Liver (tissue), 9 donors: Measurements from ENCODE around the gene CIB2. TPM values are rescaled to one million over a fixed set of nuclear protein-coding genes. Genes with fewer than 3 reads are reported as not detected.
A peak's percentile ranks its signal among the peaks of the same experiment; 100 is the strongest.

Experiments
- DNase-seq: peaks from one replicate; pipeline ENCODE4 v3.0.0-alpha.2; 2017; ENCODE audit warnings: low spot score
- H3K27ac ChIP-seq, 2 donors: one replicate each; pipeline ENCODE4 v1.7.0; 2013; ENCODE audit warnings: inconsistent platforms in 2 of 2, low read length in 2 of 2, control low read depth in 1 of 2, low read depth in 1 of 2, mild to moderate bottlenecking in 1 of 2
- H3K27me3 ChIP-seq, 4 donors: one replicate each; pipeline versions ENCODE4 v1.6.1 to v1.7.0; 2013; ENCODE audit warnings: low read length in 3 of 4, inconsistent platforms in 1 of 4, mild to moderate bottlenecking in 1 of 4, moderate library complexity in 1 of 4; ENCODE audit not compliant: control insufficient read depth in 4 of 4, insufficient read depth in 4 of 4
- H3K36me3 ChIP-seq, 4 donors: one replicate each; pipeline versions ENCODE4 v1.6.1 to v1.7.0; 2013; ENCODE audit warnings: low read length in 3 of 4, mild to moderate bottlenecking in 3 of 4, low read depth in 1 of 4, moderate library complexity in 1 of 4; ENCODE audit not compliant: control insufficient read depth in 4 of 4, insufficient read depth in 3 of 4
- H3K4me1 ChIP-seq, 4 donors: one replicate each; pipeline versions ENCODE4 v1.6.1 to v1.7.0; 2013; ENCODE audit warnings: low read length in 3 of 4, mild to moderate bottlenecking in 3 of 4, moderate library complexity in 1 of 4; ENCODE audit not compliant: control insufficient read depth in 4 of 4, insufficient read depth in 4 of 4
- H3K4me3 ChIP-seq, 3 donors: one replicate each; pipeline versions ENCODE4 v1.6.1 to v1.7.0; 2013; ENCODE audit warnings: low read length in 3 of 3, control low read depth in 1 of 3, low read depth in 1 of 3, mild to moderate bottlenecking in 1 of 3
- H3K9ac ChIP-seq, 2 donors: one replicate each; pipeline ENCODE4 v1.7.0; 2013; ENCODE audit warnings: low read length in 2 of 2, mild to moderate bottlenecking in 2 of 2, moderate library complexity in 2 of 2, control low read depth in 1 of 2, low read depth in 1 of 2
- H3K9me3 ChIP-seq, 4 donors: one replicate each; pipeline versions ENCODE4 v1.6.1 to v1.7.0; 2013; ENCODE audit warnings: low read length in 3 of 4; ENCODE audit not compliant: control insufficient read depth in 4 of 4
- ATF3 ChIP-seq: IDR thresholded peaks from 2 replicates; pipeline ENCODE4 v1.6.1; 2016; ENCODE audit warnings: antibody characterized with exemption
- CTCF ChIP-seq: fragments of 150-350 bp; IDR thresholded peaks from 2 replicates; pipeline ENCODE4 v1.5.1; 2017; ENCODE audit warnings: improper control_type of control experiment, low read depth, low read length; ENCODE audit not compliant: missing input control
- EGR1 ChIP-seq, 2 donors: IDR thresholded peaks; 2 replicates each; pipeline ENCODE4 v1.6.1; 2016 to 2018; ENCODE audit warnings: antibody characterized with exemption in 2 of 2, low read depth in 2 of 2
- FOXA1 ChIP-seq: IDR thresholded peaks from 2 replicates; pipeline ENCODE4 v1.6.1; 2016; ENCODE audit warnings: antibody characterized with exemption
- FOXA2 ChIP-seq: IDR thresholded peaks from 2 replicates; pipeline ENCODE4 v1.6.1; 2016; ENCODE audit warnings: antibody characterized with exemption
- GABPA ChIP-seq, 2 donors: IDR thresholded peaks in 1 of 2; conservative IDR thresholded peaks in 1 of 2; 2 replicates each; pipeline ENCODE4 v1.6.1; 2016; ENCODE audit warnings: antibody characterized with exemption in 2 of 2, mild to moderate bottlenecking in 1 of 2, moderate library complexity in 1 of 2
- HNF4A ChIP-seq, 2 donors: conservative IDR thresholded peaks; 2 replicates each; pipeline ENCODE4 v1.6.1; 2016; ENCODE audit warnings: antibody characterized with exemption in 2 of 2, mild to moderate bottlenecking in 2 of 2
- HNF4G ChIP-seq: IDR thresholded peaks from 2 replicates; pipeline ENCODE4 v1.6.1; 2016; ENCODE audit warnings: antibody characterized with exemption
- JUND ChIP-seq, 2 donors: IDR thresholded peaks; 2 replicates each; pipeline ENCODE4 v1.6.1; 2016; ENCODE audit warnings: antibody characterized with exemption in 2 of 2
- MAX ChIP-seq: IDR thresholded peaks from 2 replicates; pipeline ENCODE4 v1.6.1; 2016; ENCODE audit warnings: antibody characterized with exemption
- NR2F2 ChIP-seq: IDR thresholded peaks from 2 replicates; pipeline ENCODE4 v1.6.1; 2016; ENCODE audit warnings: antibody characterized with exemption
- RAD21 ChIP-seq, 2 donors: IDR thresholded peaks; 2 replicates each; pipeline ENCODE4 v1.6.1; 2016; ENCODE audit warnings: antibody characterized with exemption in 2 of 2, mild to moderate bottlenecking in 2 of 2
- REST ChIP-seq: IDR thresholded peaks from 2 replicates; pipeline ENCODE4 v1.6.1; 2016; ENCODE audit warnings: antibody characterized with exemption, mild to moderate bottlenecking
- RXRA ChIP-seq, 2 donors: IDR thresholded peaks; 2 replicates each; pipeline ENCODE4 v1.6.1; 2017 to 2018; ENCODE audit warnings: antibody characterized with exemption in 2 of 2, mild to moderate bottlenecking in 1 of 2
- SP1 ChIP-seq: IDR thresholded peaks from 2 replicates; pipeline ENCODE4 v1.6.1; 2018; ENCODE audit warnings: antibody characterized with exemption, mild to moderate bottlenecking
- TAF1 ChIP-seq: conservative IDR thresholded peaks from 2 replicates; pipeline ENCODE4 v1.6.1; 2016; ENCODE audit warnings: antibody characterized with exemption, mild to moderate bottlenecking
- YY1 ChIP-seq: IDR thresholded peaks from 2 replicates; pipeline ENCODE4 v1.6.1; 2016; ENCODE audit warnings: antibody characterized with exemption, mild to moderate bottlenecking
- ZBTB33 ChIP-seq: IDR thresholded peaks from 2 replicates; pipeline ENCODE4 v1.6.1; 2016; ENCODE audit warnings: antibody characterized with exemption
- WGBS: extraction: QIAGEN DNeasy Blood & Tissue Kit; methylation state at CpG from one replicate; pipeline ENCODE4 v1.1.7; 2013; 5-methylcytosine and 5-hydroxymethylcytosine counted together
- polyA plus RNA-seq, 2 donors: library from polyadenylated mRNA; stranded (reverse) in 1 of 2; unstranded in 1 of 2; fragments of 200-250 nt in 1 of 2; fragments of >200 nt in 1 of 2; fragmentation: Nextera tagmentation in 1 of 2; extraction: Ambion mirVana in 1 of 2; gene quantifications; one replicate each; pipeline versions ENCODE4 v1.2.1 to v1.2.3, GENCODE V29; 2013 to 2015
- total RNA-seq, 2 donors: library from RNA; depleted of rRNA; stranded (reverse); fragments of >200 nt; gene quantifications; one replicate each; pipeline ENCODE4 v1.2.3, GENCODE V29; 2014
- donor health status: healthy.
- donor health status: healthy.
- donor health status: healthy.
- donor health status: healthy.
- donor health status: healthy.

The CIB2 gene
- total and polyA plus RNA-seq, 4 donors = 0.25 to 2.2 (median 0.53) TPM

- no peak for DNase-seq
- H3K9me3 ChIP-seq = no peaks in the 10 kb centered on the region
- WGBS = 10% methylated on average over 20 of the region's 20 CpGs
- peak overlapping the region; percentile 62 to 92 (median 86) for H3K4me3 ChIP-seq
- TF ChIP-seq JUND (IDR thresholded peaks at IDR 0.05) (no peak), RXRA (IDR thresholded peaks at IDR 0.05) (no peak), CTCF (no peak), HNF4A (conservative IDR thresholded peaks at IDR 0.05) (no peak), SP1 (no peak), REST (no peak)
- no peaks in the 10 kb centered on the region for H3K27me3 ChIP-seq
- peaks cover 4 to 21% (median 8%) of the 10 kb centered on the region in 4 donors for H3K4me1 ChIP-seq
- no peaks in the 10 kb centered on the region for H3K36me3 ChIP-seq
- H3K27ac ChIP-seq = peak overlapping the region; percentile 77 to 83
- H3K9ac ChIP-seq = peak overlapping the region; percentile 80 to 88
Measured at GRCh38 chr15:78149805-78150751, 18.8 kb upstream of the CIB2 start.

GRCh38 chr15:78149068-78149804, 18.0 kb upstream of the CIB2 start, which contains the start of gene IDH3A:
Gene IDH3A (plus strand): TSS chr15:78149362. CDS start chr15:78149404, 42 bp downstream.
- peak within 1 kb of the TSS; percentile 81 to 92 (median 86) for H3K4me3 ChIP-seq
- WGBS = under 1% methylated on average over 79 of the region's 79 CpGs
- DNase-seq = peak; percentile 100
- TF ChIP-seq EGR1 (IDR thresholded peaks at IDR 0.05; ENCODE audit: low read depth in 2 of 2) (peak; percentile 34 to 57), HNF4G (no peak), SP1 (peak; percentile 73), YY1 (peak; percentile 84), FOXA2 (no peak), GABPA (IDR thresholded peaks at IDR 0.05 in 1 of 2, conservative IDR thresholded peaks at IDR 0.05 in 1 of 2) (peak in 1 of 2 donors; percentile 76), RAD21 (IDR thresholded peaks at IDR 0.05) (peak in 1 of 2 donors; percentile 28), TAF1 (no peak), NR2F2 (peak; percentile 26), FOXA1 (peak; percentile 47), CTCF (no peak), ZBTB33 (peak; percentile 48), RXRA (IDR thresholded peaks at IDR 0.05) (peak; percentile 67 to 68), JUND (IDR thresholded peaks at IDR 0.05) (peak in 1 of 2 donors; percentile 13), MAX (peak; percentile 71), ATF3 (no peak)

More at GRCh38 chr15:78149068-78149804, 18.0 kb upstream of the CIB2 start, which contains the start of gene IDH3A:
- H3K9me3 ChIP-seq = no peaks in the 10 kb centered on the region
- peak within 1 kb of the TSS; percentile 77 to 83 for H3K27ac ChIP-seq
- H3K36me3 ChIP-seq = no peaks in the 10 kb centered on the region
- peaks cover 4 to 21% (median 8%) of the 10 kb centered on the region in 4 donors for H3K4me1 ChIP-seq
- H3K27me3 ChIP-seq = no peaks in the 10 kb centered on the region
- H3K9ac ChIP-seq = peak within 1 kb of the TSS; percentile 80 to 88
